Kidney capillary endothelial cell (primary cell): ENCODE results near the gene LLGL2.

ENCODE experiments used
- DNase-seq: peaks from one replicate; pipeline ENCODE4 v3.0.0-alpha.2; 2018; ENCODE audit warnings: low spot score

Gene LLGL2

DNA sequence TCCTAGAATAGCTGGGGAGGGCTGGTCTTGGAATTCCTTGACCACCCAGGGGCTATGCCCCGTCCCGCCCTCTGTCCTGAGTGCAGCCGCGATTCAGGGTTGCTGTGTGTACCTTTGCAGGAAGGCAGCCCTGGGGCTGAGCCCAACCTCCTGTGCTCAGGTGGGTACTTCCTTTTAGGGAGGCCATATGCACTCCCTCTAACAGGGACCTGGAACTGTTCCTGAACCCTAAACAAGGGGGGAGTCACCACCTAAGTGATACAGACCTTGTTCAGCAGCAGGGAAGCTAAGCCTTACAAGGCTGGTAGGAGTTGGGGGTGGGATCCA, 24.6 kb downstream of the LLGL2 start:
- DNase-seq = no peak

DNA sequence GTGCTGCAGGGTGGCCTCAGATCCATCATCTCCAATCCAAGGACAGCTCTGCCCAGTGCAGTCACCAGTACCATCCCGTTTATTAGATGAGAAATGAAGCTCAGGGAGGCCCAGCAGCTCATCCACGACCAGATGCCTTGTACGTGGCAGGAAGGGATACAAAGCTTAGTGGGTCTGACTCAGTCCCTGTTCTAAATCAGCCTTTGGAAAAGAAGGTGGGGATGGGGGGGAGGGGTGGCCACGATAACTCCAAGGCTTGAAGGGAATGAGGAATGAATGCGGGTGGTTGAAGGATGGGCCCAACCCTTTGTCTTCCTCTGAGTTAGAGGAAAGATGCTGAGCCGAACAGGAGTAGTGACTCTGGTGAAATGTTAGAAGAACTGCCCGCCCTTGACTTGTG, 25.8 kb downstream of the LLGL2 start:
- DNase-seq = peak; percentile 33

DNA sequence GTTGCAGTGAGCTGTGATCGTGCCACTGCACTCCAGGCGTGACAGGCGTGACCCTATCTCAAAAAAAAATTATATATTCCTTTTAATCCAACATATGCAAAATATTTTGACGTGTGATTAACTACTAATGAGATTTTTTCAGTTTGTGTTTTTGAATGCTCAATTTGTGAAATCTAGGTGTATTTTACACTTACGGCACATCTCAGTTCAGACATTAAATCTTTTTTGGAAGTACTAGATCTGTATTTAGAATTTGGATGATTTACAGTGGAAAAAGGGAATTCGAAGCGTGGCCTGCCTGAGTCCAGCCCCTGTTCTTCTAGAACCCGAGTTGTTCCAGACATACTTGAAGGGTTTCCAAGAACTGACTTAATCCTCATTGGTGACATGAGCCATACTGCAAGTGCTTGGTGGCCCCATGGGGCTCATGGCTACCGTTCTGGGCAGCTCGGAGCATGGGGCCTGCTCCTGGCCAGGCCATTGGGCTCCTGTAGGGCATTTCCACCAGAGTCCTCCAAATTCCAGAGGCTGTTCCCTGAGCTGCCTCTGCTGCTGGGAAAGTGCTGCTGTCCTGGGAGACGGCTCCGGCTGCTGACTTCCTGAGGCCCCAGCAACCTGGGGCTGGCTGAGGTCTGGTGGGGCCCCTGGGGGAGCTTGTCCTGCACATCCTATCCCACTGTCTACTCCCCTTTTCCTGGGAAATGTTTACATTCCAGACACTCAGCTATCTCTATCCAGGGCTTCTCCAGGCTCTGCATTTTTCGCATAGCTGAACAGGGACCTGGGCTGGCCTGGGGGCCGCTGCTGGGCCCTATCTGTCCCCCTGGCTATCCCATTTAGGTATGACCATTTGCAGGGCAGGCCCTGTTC, 27.2 kb downstream of the LLGL2 start:
- no peak for DNase-seq

DNA sequence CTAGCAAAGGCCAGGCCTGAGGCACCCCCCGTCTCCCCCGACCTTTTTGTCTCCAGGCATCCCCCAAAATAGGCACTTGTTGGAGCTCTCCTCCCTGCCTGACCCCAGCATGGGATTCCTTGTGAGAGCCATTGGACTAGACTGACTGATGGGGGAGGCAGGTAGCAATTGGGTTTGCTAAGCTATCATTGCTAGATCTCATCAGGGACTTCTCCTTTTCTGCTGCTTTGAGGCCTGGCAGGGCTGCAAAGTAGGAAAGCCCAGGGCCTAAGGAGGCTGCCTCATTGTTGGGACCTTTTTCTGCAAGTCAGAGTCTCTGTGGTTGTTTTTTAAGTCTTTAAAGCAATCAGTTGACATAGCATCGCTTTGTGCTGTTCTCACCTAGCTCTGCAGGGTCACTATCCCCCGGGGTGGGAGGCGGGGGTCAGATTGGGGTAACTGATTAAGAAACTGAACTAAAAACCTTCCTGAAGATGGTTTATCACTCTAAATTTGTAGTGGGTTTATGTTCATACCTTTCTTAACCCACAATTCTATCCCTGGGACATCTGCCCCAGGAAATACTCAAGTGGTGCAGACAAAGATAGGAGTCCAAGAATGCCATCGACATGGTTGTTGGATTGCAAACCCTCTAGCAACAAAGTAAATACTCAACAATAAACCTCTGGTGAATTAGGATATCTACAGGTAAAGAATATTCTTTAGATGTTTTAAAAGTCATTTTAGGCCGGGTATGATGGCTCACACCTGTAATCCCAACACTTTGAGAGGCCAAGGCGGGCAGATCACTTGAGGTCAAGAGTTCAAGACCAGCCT, 28.0 kb downstream of the LLGL2 start:
- no peak for DNase-seq

DNA sequence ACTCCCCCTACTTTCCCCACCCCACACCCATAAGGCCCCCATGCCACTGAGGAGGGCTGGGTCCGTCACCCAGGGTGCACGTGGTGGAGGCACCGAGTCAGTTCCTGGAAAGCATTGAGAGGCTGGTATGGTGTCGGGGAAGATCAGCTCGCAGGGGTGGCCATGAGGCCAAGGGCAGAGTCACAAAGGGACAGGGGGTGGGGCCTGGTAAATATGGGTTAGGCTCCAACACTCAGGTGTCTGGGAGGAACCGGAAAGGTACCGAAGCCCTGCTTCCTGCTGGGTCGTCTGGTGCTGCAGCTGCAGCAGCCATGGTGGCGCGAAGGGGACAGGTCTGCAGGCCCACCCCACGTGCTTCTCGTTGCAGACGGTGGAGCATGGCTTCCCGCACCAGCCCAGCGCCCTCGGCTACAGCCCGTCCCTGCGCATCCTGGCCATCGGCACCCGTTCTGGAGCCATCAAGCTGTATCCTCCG, 30.2 kb downstream of the LLGL2 start:
- no peak for DNase-seq

DNA sequence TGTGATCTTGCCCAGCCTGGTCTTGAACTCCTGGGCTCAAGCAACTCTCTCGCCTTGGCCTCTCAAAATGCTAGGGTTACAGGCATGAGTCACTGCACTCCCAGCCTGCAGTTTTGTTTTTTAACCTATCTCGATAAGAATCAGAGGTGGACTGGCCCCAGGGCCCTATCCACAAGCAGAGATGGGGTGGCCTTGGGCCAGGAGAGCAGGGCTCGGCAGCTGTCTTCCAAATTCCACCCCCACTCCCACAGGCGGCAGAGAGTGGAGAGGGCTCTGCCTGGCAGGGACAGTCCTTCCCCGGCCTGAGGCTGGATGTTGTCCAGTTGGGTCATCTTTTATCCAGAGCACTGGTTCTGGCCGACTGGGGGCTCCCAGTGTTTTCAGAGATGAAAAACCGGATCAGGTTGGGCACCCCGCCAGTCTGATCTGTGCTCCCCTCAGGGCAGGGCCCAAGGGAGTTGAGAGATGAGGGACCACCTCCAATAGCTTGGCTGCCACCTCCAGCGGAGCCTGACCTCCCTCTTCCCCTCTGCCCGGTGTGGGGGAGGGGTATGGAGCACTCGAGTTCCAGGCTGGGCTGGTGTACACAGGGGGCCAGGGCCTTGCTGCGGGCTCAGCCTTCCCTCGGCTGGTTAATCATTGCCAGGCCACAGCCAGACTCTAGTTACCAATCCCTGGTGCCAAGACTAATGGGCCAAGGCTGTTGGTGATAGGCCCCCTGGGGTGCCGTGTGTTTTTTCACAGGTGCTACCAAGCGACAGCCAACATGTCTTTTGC, 31.8 kb downstream of the LLGL2 start:
- DNase-seq = no peak

DNA sequence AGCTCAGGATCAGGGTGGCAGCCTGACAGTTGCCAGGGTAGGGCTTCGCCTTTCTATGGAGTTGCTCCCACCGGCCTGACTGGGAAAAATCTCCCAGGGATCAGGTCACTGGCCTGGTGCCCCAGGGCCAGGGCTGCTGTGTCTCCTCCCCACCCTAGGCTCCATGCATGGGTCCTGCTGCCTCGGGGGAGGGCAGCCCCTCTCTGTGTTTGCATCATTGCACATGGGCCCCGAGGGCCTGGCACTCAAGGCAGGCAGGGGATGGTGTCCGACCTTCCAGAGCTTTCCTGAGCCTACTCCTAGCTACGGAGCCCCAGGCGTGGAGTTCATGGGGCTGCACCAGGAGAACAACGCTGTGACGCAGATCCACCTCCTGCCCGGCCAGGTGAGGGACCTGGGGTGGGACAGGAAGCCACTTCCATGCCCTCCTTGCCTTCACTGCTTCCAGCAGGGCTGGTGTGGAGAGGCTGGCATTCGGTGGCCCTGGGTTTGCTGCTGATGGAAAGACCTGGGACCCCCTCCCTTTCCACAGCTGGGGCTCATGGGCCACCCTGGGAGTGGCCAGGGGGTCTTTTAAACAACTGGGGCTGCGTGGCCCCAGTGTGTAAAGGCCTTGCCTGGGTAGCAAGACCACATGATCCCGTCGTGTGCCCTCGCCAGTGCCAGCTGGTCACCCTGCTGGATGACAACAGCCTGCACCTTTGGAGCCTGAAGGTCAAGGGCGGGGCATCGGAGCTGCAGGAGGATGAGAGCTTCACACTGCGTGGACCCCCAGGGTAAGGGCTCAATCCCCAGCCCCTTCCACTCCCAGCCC, 32.6 kb downstream of the LLGL2 start:
- DNase-seq = no peak

DNA sequence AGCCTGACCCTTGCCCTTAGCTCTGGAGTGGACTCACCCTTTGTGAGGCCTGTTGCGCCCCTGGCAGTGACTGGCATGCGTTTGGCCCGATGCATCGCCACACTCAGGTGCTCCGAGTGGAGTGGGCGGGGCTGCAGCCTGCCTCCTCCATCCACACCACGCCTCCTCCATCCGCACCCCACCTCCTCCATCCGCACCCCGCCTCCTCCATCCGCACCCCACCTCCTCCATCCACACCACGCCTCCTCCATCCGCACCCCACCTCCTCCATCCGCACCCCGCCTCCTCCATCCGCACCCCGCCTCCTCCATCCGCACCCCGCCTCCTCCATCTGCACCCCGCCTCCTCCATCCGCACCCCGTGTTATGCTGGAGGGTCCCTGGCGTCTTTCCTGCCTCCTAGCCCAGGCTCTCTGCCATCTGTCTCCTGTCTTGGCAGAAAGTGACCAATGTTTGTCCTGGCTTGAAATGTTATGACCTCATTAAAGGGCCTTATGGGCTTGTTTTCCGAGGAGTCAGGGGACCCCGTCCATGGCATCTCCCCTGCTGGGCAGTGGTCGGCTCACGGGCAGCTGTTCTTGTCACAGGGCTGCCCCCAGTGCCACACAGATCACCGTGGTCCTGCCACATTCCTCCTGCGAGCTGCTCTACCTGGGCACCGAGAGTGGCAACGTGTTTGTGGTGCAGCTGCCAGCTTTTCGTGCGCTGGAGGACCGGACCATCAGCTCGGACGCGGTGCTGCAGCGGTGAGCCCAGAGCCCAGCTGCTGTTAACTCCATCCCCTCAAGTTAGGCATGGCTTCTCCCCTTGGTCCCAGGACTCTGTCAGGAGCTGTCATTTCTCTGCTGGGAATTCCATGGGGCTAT, 33.4 kb downstream of the LLGL2 start:
- DNase-seq = no peak

DNA sequence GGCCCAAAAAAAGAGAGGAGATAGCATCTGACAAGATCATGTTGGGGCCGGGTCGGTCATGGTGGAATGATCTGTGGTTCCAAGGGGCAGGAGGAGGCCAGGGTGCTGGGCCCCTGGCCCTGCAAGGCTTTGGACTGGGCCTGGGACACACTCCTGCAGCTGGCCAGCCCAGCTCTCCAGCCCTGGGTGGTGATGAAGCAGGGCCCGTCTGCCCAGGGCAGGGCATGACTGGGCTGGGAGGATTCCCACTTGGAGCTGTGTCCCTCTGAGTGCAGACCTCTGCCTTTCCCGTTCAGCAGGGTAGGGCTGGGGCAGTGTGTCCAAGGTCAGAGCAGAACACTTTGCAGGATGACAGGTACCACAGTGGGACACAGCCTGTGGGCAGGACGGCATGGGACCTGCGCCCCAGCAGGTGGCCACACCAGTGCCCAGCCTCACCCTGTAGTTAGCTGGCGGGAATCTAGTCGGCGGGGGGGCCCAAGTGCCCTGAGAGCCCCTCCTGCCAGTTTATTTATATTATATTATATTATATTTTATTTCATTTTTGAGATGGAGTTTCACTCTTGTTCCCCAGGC, 34.5 kb downstream of the LLGL2 start:
- no peak for DNase-seq

DNA sequence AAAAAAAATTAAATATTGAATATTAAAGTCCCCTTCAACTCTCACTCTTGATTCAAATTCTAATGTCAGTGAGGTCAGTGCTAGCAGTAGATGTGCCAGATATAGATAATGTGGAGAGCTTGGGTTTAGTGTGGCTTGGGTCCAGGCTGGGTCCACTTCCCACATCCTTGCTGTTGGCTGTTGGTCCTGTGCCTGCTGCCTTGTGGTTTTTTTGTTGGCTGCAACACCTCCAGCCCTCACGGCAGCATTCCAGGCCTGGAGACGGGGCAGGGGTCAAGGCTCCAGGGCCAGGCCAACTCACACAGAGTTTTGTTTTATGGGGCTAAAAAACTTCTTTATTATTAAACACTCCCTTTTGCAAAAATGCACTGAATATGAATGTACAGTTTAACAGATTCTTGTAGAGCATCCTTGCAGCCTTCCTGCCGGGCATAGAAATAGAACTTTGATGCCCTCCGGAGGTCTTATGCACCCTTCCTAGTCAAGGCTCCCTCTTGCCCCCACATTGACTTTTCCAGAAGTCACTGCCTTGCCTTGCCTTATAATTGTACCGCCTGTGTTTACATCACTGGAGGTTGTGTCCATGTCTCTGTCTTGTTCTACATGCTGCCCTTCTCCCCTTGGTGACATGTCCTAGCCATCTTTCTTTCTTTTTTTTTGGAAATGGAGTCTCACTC, 36.6 kb downstream of the LLGL2 start:
- no peak for DNase-seq

DNA sequence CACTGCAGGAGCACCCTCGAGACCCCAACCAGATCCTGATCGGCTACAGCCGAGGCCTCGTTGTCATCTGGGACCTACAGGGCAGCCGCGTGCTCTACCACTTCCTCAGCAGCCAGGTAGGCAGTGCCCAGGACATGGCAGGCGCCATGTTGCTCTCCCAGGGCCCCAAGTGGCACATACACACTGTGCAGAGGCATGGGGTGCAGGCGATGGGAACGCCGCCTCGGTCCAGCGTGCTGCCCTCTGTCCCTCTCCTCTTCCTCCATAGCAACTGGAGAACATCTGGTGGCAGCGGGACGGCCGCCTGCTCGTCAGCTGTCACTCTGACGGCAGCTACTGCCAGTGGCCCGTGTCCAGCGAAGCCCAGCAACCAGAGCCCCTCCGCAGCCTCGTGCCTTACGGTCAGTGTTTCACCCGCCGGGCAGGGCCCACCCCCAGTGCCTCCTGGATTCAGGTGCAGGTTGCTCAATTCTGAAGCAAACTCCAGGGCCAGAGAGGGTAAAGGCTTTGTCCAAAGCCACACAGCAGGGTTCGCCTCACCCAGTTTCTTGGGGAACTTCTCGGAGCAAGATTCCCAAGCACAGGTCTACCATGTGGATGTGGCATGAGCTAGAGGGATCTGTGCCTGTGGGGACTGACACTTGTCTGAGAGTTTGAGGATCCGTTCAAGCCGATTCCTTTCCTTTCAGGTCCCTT, 37.7 kb downstream of the LLGL2 start:
- DNase-seq = no peak

DNA sequence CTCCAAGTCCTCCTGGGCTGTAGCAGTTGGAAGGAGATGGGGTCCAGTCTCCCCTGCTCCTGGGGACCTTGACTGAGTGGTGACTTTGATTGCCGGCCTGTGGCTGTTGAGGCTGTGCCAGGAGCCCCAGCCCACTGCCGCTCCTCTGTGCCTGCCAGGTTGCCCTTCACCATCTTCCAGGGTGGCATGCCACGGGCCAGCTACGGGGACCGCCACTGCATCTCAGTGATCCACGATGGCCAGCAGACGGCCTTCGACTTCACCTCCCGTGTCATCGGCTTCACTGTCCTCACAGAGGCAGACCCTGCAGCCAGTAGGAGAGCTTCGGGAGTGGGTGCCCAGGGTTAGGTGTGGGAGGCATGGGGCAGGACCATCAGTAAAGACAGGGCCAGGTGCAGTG, 38.7 kb downstream of the LLGL2 start:
- DNase-seq = no peak

DNA sequence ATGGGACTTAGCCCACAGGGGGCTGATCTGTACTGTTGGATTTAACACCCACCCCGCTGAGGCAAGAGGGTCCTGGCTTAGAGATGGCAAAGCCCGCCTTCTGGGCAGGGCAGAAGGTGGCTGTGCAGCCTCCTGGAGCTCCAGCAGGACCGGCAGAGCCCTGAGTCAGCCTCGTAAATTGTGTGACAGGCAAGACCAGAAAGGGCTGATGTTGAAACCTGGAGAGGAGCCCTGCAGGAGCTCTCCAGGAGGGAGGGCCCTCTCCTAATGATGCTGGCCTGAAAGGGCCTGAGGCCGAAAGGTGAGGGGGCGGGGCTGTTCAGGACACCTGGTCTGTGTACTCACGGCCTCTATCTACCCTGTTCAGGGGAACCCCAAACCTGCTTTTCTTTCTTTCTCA, 39.6 kb downstream of the LLGL2 start:
- DNase-seq = no peak

DNA sequence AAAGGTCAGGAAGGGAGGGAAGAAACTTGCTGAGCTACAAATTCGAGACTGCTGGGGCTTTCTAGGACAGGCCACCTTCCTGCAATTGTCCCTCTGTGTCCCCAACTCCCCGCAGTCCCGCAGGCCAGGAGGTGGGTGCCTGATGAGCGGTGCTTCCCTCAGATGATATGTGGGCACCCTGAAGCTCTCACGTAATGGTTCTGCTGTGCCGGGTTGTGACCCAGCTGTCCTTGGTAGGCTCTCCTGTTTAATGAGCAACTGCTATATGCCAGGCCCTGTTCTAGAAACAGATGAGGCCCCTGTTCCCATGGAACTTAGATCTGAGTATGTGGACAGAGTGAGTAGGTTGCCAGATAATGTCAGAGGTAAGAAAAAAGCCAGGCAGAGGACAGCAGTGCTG, 40.1 kb downstream of the LLGL2 start:
- no peak for DNase-seq

DNA sequence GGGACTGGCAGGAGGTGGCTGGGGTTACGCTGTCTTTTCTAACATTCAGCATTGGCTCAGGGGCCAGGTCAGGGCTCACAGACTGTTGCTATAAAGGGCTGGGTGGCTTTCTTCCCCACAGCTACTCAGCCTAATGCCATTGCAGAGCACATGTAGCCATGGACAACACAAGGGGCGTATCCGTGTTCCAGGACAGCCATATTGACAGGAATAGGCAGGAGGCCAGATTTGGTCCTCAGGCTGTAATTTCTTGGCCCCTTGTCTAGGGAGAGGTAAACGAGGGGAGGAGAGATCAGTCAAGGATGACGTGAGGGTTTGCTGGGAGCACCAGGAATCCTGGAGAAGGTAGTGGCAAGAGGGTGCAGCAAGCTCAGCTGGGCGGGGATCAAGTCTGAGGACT, 40.9 kb downstream of the LLGL2 start:
- DNase-seq = no peak

DNA sequence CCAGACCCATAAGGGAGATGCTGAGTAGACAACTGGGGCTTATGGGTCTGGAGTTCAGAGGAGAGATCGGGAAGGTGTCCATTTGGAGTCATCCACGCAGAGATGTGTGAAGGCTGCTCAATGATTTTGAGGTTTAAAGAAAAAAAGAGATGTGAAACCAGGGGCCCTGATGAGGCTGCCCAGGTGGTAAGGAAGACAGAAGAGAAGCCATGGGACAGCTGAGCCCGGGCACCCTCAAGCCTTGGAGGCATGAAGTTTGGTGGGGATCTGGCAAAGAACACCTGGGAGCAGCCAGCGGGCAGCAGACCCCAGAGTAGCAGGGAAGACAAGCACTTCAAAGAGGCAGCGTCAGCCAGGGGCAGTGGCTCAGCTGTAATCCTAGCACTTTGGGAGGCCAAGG, 41.3 kb downstream of the LLGL2 start:
- no peak for DNase-seq

DNA sequence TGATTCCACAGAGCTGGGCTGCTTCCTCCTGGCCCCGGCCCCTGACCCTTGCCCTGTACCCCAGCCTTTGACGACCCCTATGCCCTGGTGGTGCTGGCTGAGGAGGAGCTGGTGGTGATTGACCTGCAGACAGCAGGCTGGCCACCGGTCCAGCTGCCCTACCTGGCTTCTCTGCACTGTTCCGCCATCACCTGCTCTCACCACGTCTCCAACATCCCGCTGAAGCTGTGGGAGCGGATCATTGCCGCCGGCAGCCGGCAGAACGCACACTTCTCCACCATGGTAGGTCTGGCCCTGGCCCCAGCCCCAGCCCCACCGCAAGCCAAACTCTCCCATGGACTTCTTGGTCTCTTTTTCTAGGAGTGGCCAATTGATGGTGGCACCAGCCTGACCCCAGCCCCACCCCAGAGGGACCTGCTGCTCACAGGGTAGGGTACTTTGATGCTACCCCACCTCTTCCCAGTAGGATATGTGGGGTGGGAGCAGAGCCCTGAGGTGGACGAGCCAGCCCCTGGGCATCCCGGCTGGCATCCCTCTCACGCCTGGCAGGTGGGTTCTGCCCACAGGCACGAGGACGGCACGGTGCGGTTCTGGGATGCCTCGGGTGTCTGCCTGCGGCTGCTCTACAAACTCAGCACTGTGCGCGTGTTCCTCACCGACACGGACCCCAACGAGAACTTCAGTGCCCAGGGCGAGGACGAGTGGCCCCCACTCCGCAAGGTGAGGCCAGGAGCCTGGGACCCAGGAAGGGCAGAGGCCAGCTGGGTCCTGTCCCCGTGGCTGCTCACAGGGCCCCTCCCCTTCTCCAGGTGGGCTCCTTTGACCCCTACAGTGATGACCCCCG, 43.1 kb downstream of the LLGL2 start:
- DNase-seq = no peak

DNA sequence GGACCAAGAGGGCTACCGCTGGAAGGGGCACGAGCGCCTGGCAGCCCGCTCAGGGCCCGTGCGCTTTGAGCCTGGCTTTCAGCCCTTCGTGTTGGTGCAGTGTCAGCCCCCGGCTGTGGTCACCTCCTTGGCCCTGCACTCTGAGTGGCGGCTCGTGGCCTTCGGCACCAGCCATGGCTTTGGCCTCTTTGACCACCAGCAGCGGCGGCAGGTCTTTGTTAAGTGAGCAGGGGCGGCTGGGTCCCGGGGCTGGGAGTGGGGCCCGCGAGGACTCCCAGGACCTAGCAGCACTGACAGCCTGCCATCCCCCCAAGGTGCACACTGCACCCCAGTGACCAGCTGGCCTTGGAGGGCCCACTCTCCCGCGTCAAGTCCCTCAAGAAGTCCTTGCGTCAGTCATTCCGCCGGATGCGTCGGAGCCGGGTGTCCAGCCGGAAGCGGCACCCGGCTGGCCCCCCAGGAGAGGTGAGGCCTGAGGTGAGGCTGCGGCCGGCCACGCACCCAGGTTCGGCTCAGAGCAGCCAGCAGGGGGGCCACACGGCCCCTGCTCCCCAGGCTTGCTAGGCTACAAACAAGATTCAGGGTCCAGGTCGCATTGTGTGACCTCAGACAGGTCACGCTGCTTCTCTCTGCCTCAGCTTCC, 44.7 kb downstream of the LLGL2 start:
- no peak for DNase-seq
